Sigmoid colon (tissue), 7 donors: ENCODE results near the gene DCC. TPM values are rescaled to one million over a fixed set of nuclear protein-coding genes. Genes with fewer than 3 reads are reported as not detected.

Experiments
- DNase-seq: peaks from one replicate; pipeline ENCODE4 v3.0.0-alpha.2; 2019
- H3K27ac ChIP-seq, 4 donors: fragments of 200-600 bp; sonication (generic); one replicate each; pipeline ENCODE4 v1.5.1; 2016 to 2019; ENCODE audit warnings: mild to moderate bottlenecking in 1 of 4
- H3K27me3 ChIP-seq, 3 donors: fragments of 200-600 bp; sonication (generic); one replicate each; pipeline ENCODE4 v1.5.1; 2019; ENCODE audit warnings: mild to moderate bottlenecking in 1 of 3
- H3K36me3 ChIP-seq, 4 donors: fragments of 200-600 bp; sonication (generic); one replicate each; pipeline ENCODE4 v1.5.1; 2016 to 2019
- H3K4me1 ChIP-seq, 4 donors: fragments of 200-600 bp; sonication (generic); one replicate each; pipeline ENCODE4 v1.5.1; 2017 to 2019
- H3K4me3 ChIP-seq, 4 donors: fragments of 200-600 bp; sonication (generic); one replicate each; pipeline ENCODE4 v1.5.1; 2017 to 2019; ENCODE audit warnings: mild to moderate bottlenecking in 2 of 4, moderate library complexity in 1 of 4
- H3K9me3 ChIP-seq, 4 donors: fragments of 200-600 bp in 3 of 4; sonication (generic) in 3 of 4; one replicate each; pipeline versions ENCODE4 v1.5.1 to v1.6.1; 2013 to 2019
- EP300 ChIP-seq, 4 donors: sonication (generic); formaldehyde crosslinking; IDR thresholded peaks; one replicate each; pipeline ENCODE4 v1.6.1; 2017; ENCODE audit warnings: antibody characterized with exemption in 4 of 4
- POLR2A ChIP-seq, 2 donors: fragments of 450-650 bp; IDR thresholded peaks; one replicate each; pipeline ENCODE4 v1.6.1; 2016; ENCODE audit warnings: antibody characterized with exemption in 2 of 2, mild to moderate bottlenecking in 2 of 2, moderate library complexity in 2 of 2
- POLR2AphosphoS5 ChIP-seq, 4 donors: sonication (generic); formaldehyde crosslinking; IDR thresholded peaks; one replicate each; pipeline ENCODE4 v1.6.1; 2017; ENCODE audit warnings: antibody characterized with exemption in 4 of 4
- WGBS, 2 donors: extraction: QIAGEN DNeasy Blood & Tissue Kit; methylation state at CpG; one replicate each; pipeline ENCODE4 v1.1.7; 2013; 5-methylcytosine and 5-hydroxymethylcytosine counted together
- intact Hi-C: fragments of 100-400 bp; cut with DNase I; formaldehyde crosslinking; loops from one replicate; pipeline ENCODE4 v1.15.1; 2023
- polyA plus RNA-seq, 3 donors: library from polyadenylated mRNA; stranded (reverse); fragments of 200-250 nt; gene quantifications; one replicate each; pipeline ENCODE4 v1.2.3, GENCODE V29; 2013
- total RNA-seq, 4 donors: library from RNA; depleted of rRNA; stranded (reverse); fragments of >200 nt; gene quantifications; one replicate each; pipeline ENCODE4 v1.1.0, GENCODE V29; 2016
- TF ChIP-seq, protein P1 (sequence below), 4 experiments: fragments of 450-650 bp in 3 of 4; fragments of 200-600 bp in 1 of 4; IDR thresholded peaks; one replicate each; pipeline ENCODE4 v1.5.1; 2016 to 2019; ENCODE audit warnings: antibody characterized with exemption in 4 of 4, mild to moderate bottlenecking in 3 of 4, moderate library complexity in 2 of 4
- donor health status: healthy with polysubstance abuse.
- donor health status: Bipolar disorder and iron deficiency.
- donor health status: healthy.

DCC gene
- total and polyA plus RNA-seq, 7 donors, result 0.04 to 0.83 (median 0.36) TPM; not detected in 2

DNA sequence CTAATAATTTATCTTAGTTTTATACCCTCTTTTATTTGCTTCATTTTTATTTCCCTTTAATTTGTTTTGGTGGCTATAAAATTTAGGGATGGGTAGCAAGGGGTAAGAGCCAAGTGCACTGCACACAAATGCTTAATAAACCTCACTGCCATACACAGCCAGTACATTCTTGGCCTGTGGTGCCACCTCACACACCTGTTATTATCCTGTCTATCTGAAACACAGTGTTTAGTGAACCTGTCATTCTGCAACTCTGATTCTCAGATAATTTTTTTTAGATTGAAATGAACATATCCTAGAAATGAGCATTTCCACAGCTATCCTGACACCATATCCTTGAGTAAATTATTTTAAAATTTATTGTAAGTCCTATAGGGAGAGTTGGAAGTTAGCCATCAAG lies 807.5 kb downstream of the DCC start:
- no peak overlapping the region for H3K4me3 ChIP-seq
- no peaks in the 10 kb centered on the region for H3K36me3 ChIP-seq
- no peaks in the 10 kb centered on the region for H3K4me1 ChIP-seq
- H3K9me3 ChIP-seq, result no peaks in the 10 kb centered on the region
- no peaks in the 10 kb centered on the region for H3K27me3 ChIP-seq
- intact Hi-C loops, result no loop called here
- no peak for DNase-seq
- no peak overlapping the region for H3K27ac ChIP-seq
- no peak for TF ChIP-seq EP300 (IDR thresholded peaks at IDR 0.05)
- TF ChIP-seq POLR2AphosphoS5 (IDR thresholded peaks at IDR 0.05), result no peak
- no peak for TF ChIP-seq POLR2A (IDR thresholded peaks at IDR 0.05)
- TF ChIP-seq, protein P1, sequence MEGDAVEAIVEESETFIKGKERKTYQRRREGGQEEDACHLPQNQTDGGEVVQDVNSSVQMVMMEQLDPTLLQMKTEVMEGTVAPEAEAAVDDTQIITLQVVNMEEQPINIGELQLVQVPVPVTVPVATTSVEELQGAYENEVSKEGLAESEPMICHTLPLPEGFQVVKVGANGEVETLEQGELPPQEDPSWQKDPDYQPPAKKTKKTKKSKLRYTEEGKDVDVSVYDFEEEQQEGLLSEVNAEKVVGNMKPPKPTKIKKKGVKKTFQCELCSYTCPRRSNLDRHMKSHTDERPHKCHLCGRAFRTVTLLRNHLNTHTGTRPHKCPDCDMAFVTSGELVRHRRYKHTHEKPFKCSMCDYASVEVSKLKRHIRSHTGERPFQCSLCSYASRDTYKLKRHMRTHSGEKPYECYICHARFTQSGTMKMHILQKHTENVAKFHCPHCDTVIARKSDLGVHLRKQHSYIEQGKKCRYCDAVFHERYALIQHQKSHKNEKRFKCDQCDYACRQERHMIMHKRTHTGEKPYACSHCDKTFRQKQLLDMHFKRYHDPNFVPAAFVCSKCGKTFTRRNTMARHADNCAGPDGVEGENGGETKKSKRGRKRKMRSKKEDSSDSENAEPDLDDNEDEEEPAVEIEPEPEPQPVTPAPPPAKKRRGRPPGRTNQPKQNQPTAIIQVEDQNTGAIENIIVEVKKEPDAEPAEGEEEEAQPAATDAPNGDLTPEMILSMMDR (IDR thresholded peaks at IDR 0.05), result no peak

DNA sequence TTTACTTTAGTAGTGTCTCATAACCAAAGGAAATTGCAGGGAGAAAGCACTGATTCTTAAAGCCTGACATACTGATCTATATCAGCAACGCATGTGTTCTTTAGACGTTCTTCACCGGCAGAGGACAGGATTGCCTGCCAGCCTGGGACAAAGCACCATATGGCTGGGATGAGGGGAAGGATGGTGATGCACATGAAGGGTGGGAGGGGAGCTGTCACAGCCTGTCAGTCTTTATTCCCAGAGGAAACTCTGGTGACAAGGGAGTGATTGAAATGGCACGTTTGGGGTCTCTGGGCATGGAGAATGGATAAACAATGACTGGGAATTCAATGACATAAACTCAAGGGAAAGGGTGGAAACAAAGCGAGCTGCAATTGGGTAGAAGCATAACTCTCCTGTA lies 808.1 kb downstream of the DCC start:
- 58 to 78% methylated on average over 5 of the region's 5 CpGs for WGBS, 2 donors
- Histone ChIP-seq H3K4me1 (no peaks in the 10 kb centered on the region), H3K36me3 (no peaks in the 10 kb centered on the region)

DNA sequence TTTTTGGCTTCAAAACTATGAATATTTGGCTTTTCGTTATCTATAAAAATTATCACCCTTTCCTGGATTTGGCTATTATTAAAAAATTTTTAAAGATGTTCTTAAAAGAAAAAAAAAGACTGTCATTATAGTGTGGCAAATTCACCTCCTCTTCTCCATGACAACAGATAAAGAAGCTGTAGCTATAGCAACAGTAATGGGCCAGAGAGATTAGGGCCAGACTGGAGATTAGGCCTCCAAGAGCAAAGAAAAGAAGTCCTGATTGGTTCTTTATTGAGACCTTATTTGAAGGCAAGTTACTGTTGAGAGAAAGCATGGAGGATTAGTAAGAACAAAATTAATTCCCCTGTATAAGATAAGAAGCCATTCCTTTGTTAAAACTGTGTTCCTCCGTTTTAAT lies 812.5 kb downstream of the DCC start:
- no peak for DNase-seq
- intact Hi-C loops, result no loop called here
- H3K36me3 ChIP-seq, result no peaks in the 10 kb centered on the region
- no peak overlapping the region for H3K4me3 ChIP-seq
- 89 to 93% methylated on average over 2 of the region's 2 CpGs for WGBS, 2 donors
- no peaks in the 10 kb centered on the region for H3K4me1 ChIP-seq
- H3K27me3 ChIP-seq, result no peaks in the 10 kb centered on the region
- TF ChIP-seq, protein P1 (IDR thresholded peaks at IDR 0.05), result no peak
- no peak overlapping the region for H3K27ac ChIP-seq
- H3K9me3 ChIP-seq, result no peaks in the 10 kb centered on the region

More for the DNA sequence above, 808.1 kb downstream of the DCC start:
- Histone ChIP-seq H3K27ac (no peak overlapping the region), H3K9me3 (no peaks in the 10 kb centered on the region), H3K27me3 (no peaks in the 10 kb centered on the region), H3K4me3 (no peak overlapping the region)
- no peak for DNase-seq
- intact Hi-C loops, result no loop called here
- TF ChIP-seq, protein P1 (IDR thresholded peaks at IDR 0.05), result no peak
- TF ChIP-seq POLR2AphosphoS5 (IDR thresholded peaks at IDR 0.05) (no peak), POLR2A (IDR thresholded peaks at IDR 0.05) (no peak), EP300 (IDR thresholded peaks at IDR 0.05) (no peak)

DNA sequence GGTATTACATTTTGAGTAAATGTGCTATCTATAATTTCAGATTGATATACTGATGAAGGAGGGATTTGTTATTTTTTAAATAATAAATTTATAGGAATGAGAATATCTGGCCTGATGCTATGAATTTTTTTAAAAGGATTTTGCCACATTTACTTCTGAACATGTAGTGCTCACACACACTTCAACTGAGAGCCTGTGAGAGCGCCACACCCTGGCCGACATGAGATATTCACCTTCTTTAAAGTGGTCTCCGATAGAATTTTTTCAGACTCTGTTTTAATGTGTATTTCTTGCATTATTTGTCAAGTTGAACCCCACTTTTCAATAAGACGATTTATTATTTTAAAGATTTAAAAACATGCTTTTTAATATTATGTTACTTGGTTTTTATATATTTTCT lies 813.3 kb downstream of the DCC start:
- H3K27ac ChIP-seq, result no peak overlapping the region
- no peaks in the 10 kb centered on the region for H3K9me3 ChIP-seq
- 23 to 54% methylated on average over 4 of the region's 4 CpGs for WGBS, 2 donors
- no peaks in the 10 kb centered on the region for H3K27me3 ChIP-seq
- H3K36me3 ChIP-seq, result no peaks in the 10 kb centered on the region
- intact Hi-C loops, result no loop called here
- H3K4me1 ChIP-seq, result no peaks in the 10 kb centered on the region
- H3K4me3 ChIP-seq, result no peak overlapping the region
- TF ChIP-seq EP300 (IDR thresholded peaks at IDR 0.05), result no peak
- TF ChIP-seq POLR2AphosphoS5 (IDR thresholded peaks at IDR 0.05), result no peak
- TF ChIP-seq, protein P1 (IDR thresholded peaks at IDR 0.05), result no peak
- DNase-seq, result no peak

DNA sequence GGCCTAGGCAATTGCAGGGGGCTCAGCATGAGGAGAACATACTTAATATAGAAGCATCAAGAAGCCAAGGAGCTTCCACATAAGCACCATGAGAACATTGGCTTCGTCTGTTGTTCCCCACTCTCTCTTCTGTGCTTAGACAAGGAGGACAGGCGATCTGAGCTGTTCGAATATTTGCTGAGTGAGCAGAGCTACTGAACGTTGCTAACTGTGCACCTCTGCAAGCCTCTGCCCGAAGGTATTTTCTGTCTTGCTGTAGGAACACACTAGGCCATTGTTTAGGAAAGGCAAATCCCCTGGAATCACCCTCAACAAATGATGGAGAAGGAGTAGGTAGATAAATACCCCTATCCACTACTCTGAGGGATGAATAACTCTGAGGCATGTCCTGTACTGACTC lies 813.8 kb downstream of the DCC start:
- TF ChIP-seq POLR2A (IDR thresholded peaks at IDR 0.05), result no peak
- TF ChIP-seq, protein P1 (IDR thresholded peaks at IDR 0.05), result no peak
- no peak for TF ChIP-seq POLR2AphosphoS5 (IDR thresholded peaks at IDR 0.05)
- no peak for TF ChIP-seq EP300 (IDR thresholded peaks at IDR 0.05)
- 80 to 81% methylated on average over 5 of the region's 5 CpGs for WGBS, 2 donors
- no peak for DNase-seq

More for the DNA sequence above, 813.8 kb downstream of the DCC start:
- Histone ChIP-seq H3K27me3 (no peaks in the 10 kb centered on the region), H3K4me3 (no peak overlapping the region), H3K4me1 (no peaks in the 10 kb centered on the region), H3K36me3 (no peaks in the 10 kb centered on the region), H3K27ac (no peak overlapping the region), H3K9me3 (no peaks in the 10 kb centered on the region)
- intact Hi-C loops, result no loop called here
